ENCODE measurements around the gene BAIAP2.

The BAIAP2 gene

DNA sequence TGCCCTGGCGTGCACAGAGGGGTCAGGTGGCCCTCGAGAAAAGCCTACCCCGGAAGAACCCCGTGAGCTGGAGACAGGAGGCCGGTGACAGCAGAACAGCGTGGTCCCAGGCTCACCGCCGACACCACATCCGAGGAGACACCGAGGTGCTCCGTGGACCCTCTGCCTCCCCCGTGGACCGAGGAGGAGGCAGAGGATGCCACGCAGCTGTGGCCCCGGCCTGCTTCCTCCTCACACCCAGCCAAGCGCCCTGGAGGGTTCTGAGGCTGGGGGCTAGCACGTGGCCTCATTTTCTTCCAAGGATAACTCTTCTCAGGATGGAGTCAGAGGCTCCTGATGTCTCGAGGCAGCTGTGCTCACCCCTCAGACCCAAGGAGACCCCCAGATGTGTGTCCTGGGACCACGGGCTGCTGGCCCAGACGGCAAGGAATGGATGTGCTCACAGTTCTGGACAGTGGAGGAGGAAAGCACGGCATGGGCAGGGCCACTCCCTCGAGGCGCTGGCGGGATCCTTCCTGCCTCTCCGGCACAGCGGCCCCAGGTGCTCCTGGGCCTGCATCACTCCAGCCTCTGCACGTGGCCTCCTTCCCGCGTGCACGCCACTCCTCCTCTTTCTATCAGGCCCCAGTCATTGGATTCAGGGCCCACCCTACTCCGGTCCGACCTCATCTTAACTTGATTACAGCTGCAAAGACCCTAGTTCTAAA is 125.9 kb downstream of the BAIAP2 start:
- DNase-seq (ENCODE audit: low read depth), result no peak
- H3K4me3 ChIP-seq (ENCODE audit: low read depth, low read length), result no peak overlapping the region
- no peak for TF ChIP-seq CTCF (conservative IDR thresholded peaks at IDR 0.05; ENCODE audit: low read depth, low read length)

DNA sequence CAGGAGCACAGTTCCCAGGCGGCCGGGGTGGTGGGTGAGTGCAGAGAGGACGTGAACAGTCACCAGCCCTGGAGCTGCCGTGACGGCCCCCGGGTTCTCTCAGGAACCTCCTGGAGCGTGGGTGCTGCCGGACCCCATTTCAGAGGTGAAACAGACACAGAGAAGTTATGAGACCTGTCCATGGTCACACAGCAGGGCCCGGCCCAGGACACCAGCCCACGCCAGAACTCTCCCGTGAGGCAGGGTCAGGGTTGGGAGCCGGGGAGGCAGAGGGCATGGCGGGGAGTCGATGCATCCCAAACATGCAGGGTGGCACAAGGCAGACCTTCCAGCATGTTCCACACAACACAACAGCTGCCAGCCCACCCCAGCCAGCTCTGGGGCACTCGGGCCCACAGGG is 126.6 kb downstream of the BAIAP2 start:
- no peak overlapping the region for H3K4me3 ChIP-seq (ENCODE audit: low read depth, low read length)
- no peak for DNase-seq (ENCODE audit: low read depth)
- TF ChIP-seq CTCF (conservative IDR thresholded peaks at IDR 0.05; ENCODE audit: low read depth, low read length), result no peak

DNA sequence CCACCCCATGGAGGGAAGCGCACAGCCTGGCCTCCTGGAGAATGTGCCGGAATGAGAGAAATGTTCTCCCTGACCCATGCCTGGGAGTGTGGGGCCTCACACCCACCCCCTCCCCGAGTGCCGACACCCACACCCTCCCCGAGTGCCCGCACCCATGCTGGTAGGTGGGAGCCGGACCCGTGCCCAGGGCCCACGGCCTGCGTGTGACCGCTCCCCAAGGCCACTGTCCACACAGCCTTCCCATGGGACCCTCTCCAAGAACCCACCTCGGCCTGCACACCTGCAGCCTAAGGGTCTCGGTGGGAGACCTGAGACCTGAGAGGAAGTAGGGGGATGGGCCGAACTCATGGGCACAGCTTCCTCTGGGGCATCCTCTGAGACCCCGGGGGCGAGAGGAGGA is 127.0 kb downstream of the BAIAP2 start:
- no peak for DNase-seq (ENCODE audit: low read depth)
- no peak overlapping the region for H3K4me3 ChIP-seq (ENCODE audit: low read depth, low read length)
- no peak for TF ChIP-seq CTCF (conservative IDR thresholded peaks at IDR 0.05; ENCODE audit: low read depth, low read length)

GRCh38 chr17:81162491-81162890 is 127.5 kb downstream of the BAIAP2 start:
- no peak overlapping the region for H3K4me3 ChIP-seq (ENCODE audit: low read depth, low read length)
- DNase-seq (ENCODE audit: low read depth), result no peak
- TF ChIP-seq CTCF (conservative IDR thresholded peaks at IDR 0.05; ENCODE audit: low read depth, low read length), result no peak

DNA sequence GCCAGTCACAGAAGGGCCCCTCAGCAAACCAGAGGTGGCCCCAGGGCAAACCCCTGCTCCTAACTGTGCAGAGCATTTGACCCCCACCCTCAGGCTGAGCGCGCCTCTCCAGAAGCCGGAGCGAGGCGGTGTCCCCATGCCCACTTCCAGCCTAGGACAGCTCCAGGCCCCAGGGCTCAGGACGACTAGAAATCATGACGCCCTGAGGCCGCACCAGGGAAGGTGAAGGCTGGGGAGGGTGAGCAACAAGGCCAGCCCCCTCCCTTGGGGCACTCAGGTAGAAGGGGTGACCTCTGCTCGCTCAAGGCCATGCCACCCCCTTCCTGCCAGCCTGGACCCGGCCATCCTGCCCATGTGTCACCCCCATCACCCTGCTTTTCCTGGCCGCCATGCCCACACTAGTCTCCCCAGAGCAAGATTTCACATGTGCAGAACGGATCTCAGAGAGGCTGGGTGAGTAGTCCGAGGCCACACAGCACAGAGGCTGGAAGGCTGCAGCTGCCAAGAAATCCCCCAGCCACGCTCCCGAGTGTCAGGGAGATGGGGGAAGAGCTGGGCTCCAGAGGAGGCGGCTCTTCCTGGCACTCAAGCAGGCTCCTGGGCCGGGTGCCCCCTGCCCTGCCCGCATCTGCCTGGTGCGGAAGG is 128.2 kb downstream of the BAIAP2 start:
- TF ChIP-seq CTCF (conservative IDR thresholded peaks at IDR 0.05; ENCODE audit: low read depth, low read length), result no peak

DNA sequence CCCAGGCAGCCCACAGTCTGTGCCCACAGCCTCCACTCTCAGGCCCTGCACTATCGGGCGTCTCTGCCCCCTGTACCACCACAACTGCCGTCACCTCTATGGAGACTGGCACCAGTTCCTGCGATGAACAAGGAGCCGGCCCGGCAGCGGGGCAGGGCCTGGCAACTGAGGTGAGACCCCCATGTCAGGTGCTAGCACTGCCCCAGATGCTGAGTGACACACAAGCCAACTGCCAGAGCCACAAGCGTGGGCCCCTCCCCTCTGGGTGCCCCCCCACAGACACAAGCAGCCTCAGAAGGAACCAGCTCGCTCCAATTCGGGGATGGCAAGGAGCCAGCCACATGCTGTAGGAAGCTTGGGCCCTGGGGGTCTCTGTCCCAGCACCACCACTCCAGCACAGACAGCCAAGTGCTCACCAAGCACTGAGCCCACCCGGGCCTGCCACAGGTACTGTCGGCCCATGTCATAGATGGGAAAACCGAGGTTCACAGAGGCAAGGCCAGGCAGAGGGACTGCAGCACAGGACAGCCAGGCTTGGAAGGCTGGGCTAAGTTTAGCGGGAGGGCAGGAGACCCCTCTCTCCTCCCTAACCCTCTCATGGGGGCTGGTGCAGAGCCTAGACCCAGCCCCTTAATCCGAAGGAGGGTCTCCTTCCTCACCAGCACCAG is 128.9 kb downstream of the BAIAP2 start:
- H3K4me3 ChIP-seq (ENCODE audit: low read depth, low read length), result no peak overlapping the region
- no peak for DNase-seq (ENCODE audit: low read depth)
- TF ChIP-seq CTCF (conservative IDR thresholded peaks at IDR 0.05; ENCODE audit: low read depth, low read length), result no peak

More for the DNA sequence above, 128.2 kb downstream of the BAIAP2 start:
- no peak for DNase-seq (ENCODE audit: low read depth)
- no peak overlapping the region for H3K4me3 ChIP-seq (ENCODE audit: low read depth, low read length)

Data from choroid plexus epithelial cell (primary cell).